WTC11 (cell line): ENCODE data around the gene GUCY2C. TPM values are rescaled to one million over a fixed set of nuclear protein-coding genes. Genes with fewer than 3 reads are reported as not detected.
"Not testable (repeated sequence)": the region's sequence is repeated elsewhere in the genome, so short reads cannot be mapped to it uniquely, and the experiment has no call there.

Source experiments
- ATAC-seq: fragments of 200-7000 bp; cut with Tn5 transposase; 2 replicates; pipeline ENCODE4 v1.10.0; 2021; ENCODE audit warnings: mild to moderate bottlenecking, moderate library complexity
- CTCF ChIA-PET: fragments of 300-600 bp; sonication (Branson Sonifier 250); formaldehyde crosslinking; loops from one replicate; lab custom pipeline; 2021; ENCODE audit warnings: antibody characterized with exemption; lab: Charles Lee
- POLR2A ChIA-PET: fragments of 350-600 bp; sonication (Branson Sonifier 250); formaldehyde crosslinking; loops from one replicate; lab custom pipeline; 2021; ENCODE audit warnings: antibody characterized with exemption; lab: Charles Lee
- DNase-seq: peaks from one replicate; pipeline ENCODE4 v3.0.0; 2021; ENCODE audit warnings: low spot score
- H3K27ac Mint-ChIP-seq: 2 replicates; pipeline ENCODE4 v1.8.0; 2021; ENCODE audit warnings: mixed read lengths
- H3K27me3 Mint-ChIP-seq: 2 replicates; pipeline ENCODE4 v1.8.0; 2021; ENCODE audit warnings: low read depth, mild to moderate bottlenecking, moderate library complexity, mixed read lengths
- H3K36me3 Mint-ChIP-seq: 2 replicates; pipeline ENCODE4 v1.8.0; 2021; ENCODE audit warnings: mixed read lengths
- H3K4me1 Mint-ChIP-seq: 2 replicates; pipeline ENCODE4 v1.8.0; 2022; ENCODE audit warnings: mixed read lengths
- H3K4me3 Mint-ChIP-seq: 2 replicates; pipeline ENCODE4 v1.8.0; 2021; ENCODE audit warnings: mild to moderate bottlenecking, moderate library complexity, mixed read lengths
- H3K9me3 Mint-ChIP-seq: 2 replicates; pipeline ENCODE4 v1.8.0; 2021; ENCODE audit warnings: mixed read lengths
- ATF1 ChIP-seq: sonication (generic); formaldehyde crosslinking; IDR thresholded peaks from 2 replicates; pipeline ENCODE4 v1.8.1; 2023; ENCODE audit warnings: mild to moderate bottlenecking, moderate library complexity, missing genetic modification reagents
- CDX4 ChIP-seq: fragments of 250-450 bp; sonication (Bioruptor Pico); IDR thresholded peaks from 2 replicates; pipeline ENCODE4 v1.9.0; 2021; ENCODE audit warnings: moderate library complexity, mild to moderate bottlenecking, inconsistent platforms, borderline replicate concordance
- ELF4 ChIP-seq: sonication (generic); formaldehyde crosslinking; IDR thresholded peaks from 2 replicates; pipeline ENCODE4 v1.8.1; 2022; ENCODE audit warnings: low read depth, mild to moderate bottlenecking, moderate library complexity, missing genetic modification reagents
- ERG ChIP-seq: fragments of 250-450 bp; sonication (Bioruptor Pico); IDR thresholded peaks from 2 replicates; pipeline ENCODE4 v1.8.0; 2021; ENCODE audit warnings: mild to moderate bottlenecking
- ESRRA ChIP-seq: sonication (generic); formaldehyde crosslinking; IDR thresholded peaks from 2 replicates; pipeline ENCODE4 v1.8.1; 2022; ENCODE audit warnings: mild to moderate bottlenecking, missing genetic modification reagents, borderline replicate concordance
- MYBL2 ChIP-seq: sonication (generic); formaldehyde crosslinking; IDR thresholded peaks from 2 replicates; pipeline ENCODE4 v1.8.1; 2023; ENCODE audit warnings: mild to moderate bottlenecking, moderate library complexity, missing genetic modification reagents
- NFYB ChIP-seq: sonication (generic); formaldehyde crosslinking; conservative IDR thresholded peaks from 2 replicates; pipeline ENCODE4 v1.8.0; 2022; ENCODE audit warnings: low read depth, missing genetic modification reagents
- RELA ChIP-seq: sonication (generic); formaldehyde crosslinking; IDR thresholded peaks from 2 replicates; pipeline ENCODE4 v1.8.1; 2022; ENCODE audit warnings: missing genetic modification reagents, mild to moderate bottlenecking, borderline replicate concordance
- SMAD3 ChIP-seq: sonication (generic); formaldehyde crosslinking; IDR thresholded peaks from 2 replicates; pipeline ENCODE4 v1.8.0; 2022; ENCODE audit warnings: missing genetic modification reagents, mild to moderate bottlenecking, borderline replicate concordance
- TEAD4 ChIP-seq: sonication (generic); formaldehyde crosslinking; IDR thresholded peaks from 2 replicates; pipeline ENCODE4 v1.8.0; 2022; ENCODE audit warnings: mild to moderate bottlenecking, missing genetic modification reagents
- TP53 ChIP-seq: sonication (generic); formaldehyde crosslinking; IDR thresholded peaks from 2 replicates; pipeline ENCODE4 v1.8.1; 2023; ENCODE audit warnings: mild to moderate bottlenecking, missing genetic modification reagents
- ZNF219 ChIP-seq: sonication (generic); formaldehyde crosslinking; IDR thresholded peaks from 2 replicates; pipeline ENCODE4 v1.8.0; 2023; ENCODE audit warnings: missing genetic modification reagents, mild to moderate bottlenecking, borderline replicate concordance
- ZNF396 ChIP-seq: fragments of 250-450 bp; sonication (Bioruptor Pico); IDR thresholded peaks from 2 replicates; pipeline ENCODE4 v1.8.0; 2021; ENCODE audit warnings: mild to moderate bottlenecking, moderate library complexity, borderline replicate concordance
- ZNF423 ChIP-seq: fragments of 250-450 bp; sonication (Bioruptor Pico); IDR thresholded peaks from 2 replicates; pipeline ENCODE4 v2.1.2; 2022; ENCODE audit warnings: mild to moderate bottlenecking, moderate library complexity
- total RNA-seq: library from RNA; stranded (reverse); gene quantifications from 3 replicates; pipeline ENCODE4 v1.2.3, GENCODE V29; 2021

The GUCY2C gene
- total RNA-seq, 1 experiment from 2014 or later, result 3.9 TPM

GRCh38 chr12:14689996-14690395 lies 6.4 kb downstream of the GUCY2C start:
- TF ChIP-seq ELF4 (no peak), ERG (CRISPR knock-in tag) (peak; percentile 23; the same call in 1 of the 2 replicates)
- no peak for DNase-seq
- Mint-ChIP-seq H3K9me3 (no peaks in the 10 kb centered on the region), H3K4me3 (no peak overlapping the region), H3K27ac (no peak overlapping the region), H3K4me1 (peaks cover 29% of the 10 kb centered on the region), H3K36me3 (peaks cover 16% of the 10 kb centered on the region), H3K27me3 (peaks cover 18% of the 10 kb centered on the region)
- no peak for ATAC-seq
- ChIA-PET POLR2A (no interaction called here), CTCF (no interaction called here)

GRCh38 chr12:14689144-14689543 lies 7.3 kb downstream of the GUCY2C start:
- Mint-ChIP-seq H3K4me3 (no peak overlapping the region), H3K4me1 (peaks cover 24% of the 10 kb centered on the region), H3K27me3 (peaks cover 13% of the 10 kb centered on the region), H3K36me3 (peaks cover 11% of the 10 kb centered on the region), H3K27ac (no peak overlapping the region), H3K9me3 (no peaks in the 10 kb centered on the region)
- TF ChIP-seq CDX4 (CRISPR knock-in tag), result no peak
- CTCF ChIA-PET, result no interaction called here
- no peak for DNase-seq
- no peak for ATAC-seq
- POLR2A ChIA-PET, result no interaction called here

- DNase-seq, H3K9me3 Mint-ChIP-seq, POLR2A ChIA-PET, H3K36me3 Mint-ChIP-seq, ATAC-seq, CTCF ChIA-PET, H3K27me3 Mint-ChIP-seq, H3K4me1 Mint-ChIP-seq, H3K4me3 Mint-ChIP-seq, H3K27ac Mint-ChIP-seq: not testable (repeated sequence)
These were observed 14.2 kb downstream of the GUCY2C start for GRCh38 chr12:14682231-14682630.

GRCh38 chr12:14681625-14682024 lies 14.8 kb downstream of the GUCY2C start:
- no peak for DNase-seq
- Mint-ChIP-seq H3K36me3 (no peaks in the 10 kb centered on the region), H3K9me3 (no peaks in the 10 kb centered on the region), H3K27me3 (no peaks in the 10 kb centered on the region; the same call in 1 of the 2 replicates), H3K4me3 (no peak overlapping the region), H3K27ac (no peak overlapping the region), H3K4me1 (no peaks in the 10 kb centered on the region)
- TF ChIP-seq ATF1, result no peak
- POLR2A ChIA-PET, result no interaction called here
- ATAC-seq, result no peak
- CTCF ChIA-PET, result no interaction called here

GRCh38 chr12:14681190-14681589 lies 15.2 kb downstream of the GUCY2C start:
- TF ChIP-seq SMAD3 (no peak), TP53 (CRISPR knock-in tag) (no peak), ZNF396 (no peak), ESRRA (CRISPR knock-in tag) (no peak), MYBL2 (CRISPR knock-in tag) (no peak), NFYB (CRISPR knock-in tag) (no peak), RELA (CRISPR knock-in tag) (no peak), TEAD4 (no peak), ELF4 (no peak), ZNF423 (CRISPR knock-in tag) (no peak), ZNF219 (no peak)
- POLR2A ChIA-PET, result no interaction called here
- H3K27ac Mint-ChIP-seq, result no peak overlapping the region
- ATAC-seq (no peak), DNase-seq (no peak)
- no peaks in the 10 kb centered on the region for H3K9me3 Mint-ChIP-seq
- H3K4me3 Mint-ChIP-seq, result no peak overlapping the region
- H3K4me1 Mint-ChIP-seq, result no peaks in the 10 kb centered on the region
- no peaks in the 10 kb centered on the region for H3K36me3 Mint-ChIP-seq
- peaks cover under 1% of the 10 kb centered on the region for H3K27me3 Mint-ChIP-seq
- CTCF ChIA-PET, result no interaction called here
